ENCODE measurements around the gene RADIL.

RADIL gene

GRCh38 chr7:4768597-4769569, 114.6 kb downstream of the RADIL start:
- no peak for DNase-seq

GRCh38 chr7:4766666-4767519, 116.6 kb downstream of the RADIL start:
- DNase-seq, result no peak

- DNase-seq, result no peak
Measured at GRCh38 chr7:4765776-4766490, 117.6 kb downstream of the RADIL start.

- DNase-seq, result no peak
Measured at GRCh38 chr7:4764402-4765007, 119.0 kb downstream of the RADIL start.

DNA sequence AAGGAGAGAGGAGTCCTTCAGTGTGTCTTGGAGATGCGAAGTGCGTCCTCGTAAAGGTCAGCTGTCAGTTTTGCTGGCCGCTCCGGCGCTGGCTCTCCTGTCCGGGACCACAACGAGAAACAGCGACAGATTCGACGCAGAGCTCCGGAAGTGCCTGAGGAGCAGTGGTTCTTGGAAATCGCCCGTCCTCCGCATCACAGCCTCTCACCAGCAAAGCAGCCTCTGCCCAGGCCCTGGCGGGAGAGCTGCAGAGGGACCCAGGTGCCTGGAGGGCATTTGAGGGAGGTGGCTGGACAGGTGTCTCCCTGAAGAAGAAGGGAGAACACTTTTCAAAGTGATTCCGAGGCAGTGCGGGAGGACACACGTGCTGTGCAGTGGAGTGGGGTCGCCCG, 119.7 kb downstream of the RADIL start:
- no peak for DNase-seq

- DNase-seq, result no peak
Measured at GRCh38 chr7:4763091-4763793, 120.3 kb downstream of the RADIL start.

DNA sequence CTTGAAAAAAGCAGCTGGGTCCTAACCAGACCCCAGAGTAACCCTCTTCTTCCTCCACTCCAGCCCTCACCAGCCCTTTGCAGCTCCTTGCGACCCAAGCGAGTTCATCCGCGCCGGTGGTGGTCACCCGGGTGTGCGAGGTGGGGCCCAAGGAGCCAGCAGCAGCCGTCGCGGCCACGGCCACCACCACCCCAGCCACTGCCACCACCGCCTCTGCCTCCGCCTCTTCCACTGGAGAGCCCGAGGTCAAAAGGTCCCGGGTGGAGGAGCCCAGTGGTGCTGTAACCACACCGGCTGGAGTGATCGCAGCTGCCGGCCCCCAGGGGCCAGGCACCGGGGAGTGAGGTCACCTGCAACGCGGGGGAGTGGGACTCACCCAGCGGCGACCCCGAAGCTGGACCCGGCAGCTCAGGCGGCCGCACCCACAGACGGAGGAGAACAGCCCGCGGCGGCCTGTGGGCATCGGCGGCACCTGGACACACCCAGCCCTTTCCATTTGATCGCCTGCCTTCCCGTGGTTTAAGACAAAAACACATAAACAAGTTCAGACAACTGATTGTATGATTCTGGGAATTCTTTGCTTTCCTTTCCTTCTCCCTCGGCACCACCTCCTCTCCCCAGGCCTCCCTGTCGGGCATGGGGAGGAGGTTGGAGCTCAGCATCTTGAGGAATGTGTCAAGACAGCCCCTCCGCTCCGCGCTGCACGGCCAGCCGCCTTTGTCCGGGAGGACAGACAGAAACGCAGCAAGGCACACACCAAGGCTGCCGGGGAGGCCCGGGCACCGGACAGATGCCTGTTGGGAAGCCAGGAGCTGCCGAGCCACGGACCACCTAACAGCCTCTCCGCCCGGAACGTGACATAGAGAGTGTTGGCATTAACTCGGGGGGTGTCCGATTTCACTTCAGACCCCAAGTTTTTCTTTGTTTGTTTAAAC, 121.1 kb downstream of the RADIL start:
- no peak for DNase-seq

DNA sequence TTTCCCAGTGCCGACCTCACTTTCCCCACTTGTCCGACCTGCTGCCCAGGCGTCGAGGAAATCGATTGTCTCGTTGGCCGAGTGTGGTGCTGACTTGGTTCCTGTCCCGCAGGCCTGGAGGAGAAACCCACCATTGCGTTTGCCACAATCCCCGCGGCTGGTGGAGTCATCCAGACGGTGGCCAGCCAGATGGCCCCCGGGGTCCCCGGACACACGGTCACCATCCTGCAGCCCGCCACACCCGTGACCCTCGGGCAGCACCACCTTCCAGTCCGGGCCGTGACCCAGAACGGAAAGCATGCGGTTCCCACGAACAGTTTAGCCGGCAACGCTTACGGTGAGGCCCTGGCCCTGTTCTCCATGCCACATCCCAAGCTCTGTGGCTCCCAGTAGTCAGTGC, 122.6 kb downstream of the RADIL start:
- no peak for DNase-seq

DNA sequence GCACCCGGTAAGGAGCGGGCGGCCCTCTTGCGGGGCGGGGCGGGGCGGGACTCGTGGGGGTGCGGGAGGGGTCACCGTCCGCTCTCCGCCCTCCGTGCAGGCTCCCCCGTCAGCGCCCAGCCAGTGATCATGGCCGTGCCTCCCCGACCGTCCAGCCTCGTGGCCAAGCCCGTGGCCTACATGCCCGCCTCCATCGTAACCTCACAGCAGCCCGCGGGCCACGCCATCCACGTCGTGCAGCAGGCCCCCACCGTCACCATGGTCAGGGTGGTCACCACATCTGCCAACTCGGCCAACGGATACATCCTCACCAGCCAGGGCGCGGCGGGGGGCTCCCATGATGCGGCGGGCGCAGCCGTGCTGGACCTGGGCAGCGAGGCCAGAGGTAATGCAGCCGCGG, 124.3 kb downstream of the RADIL start:
- DNase-seq, result no peak

- no peak for DNase-seq
Measured at GRCh38 chr7:4758791-4759190, 124.7 kb downstream of the RADIL start.

DNA sequence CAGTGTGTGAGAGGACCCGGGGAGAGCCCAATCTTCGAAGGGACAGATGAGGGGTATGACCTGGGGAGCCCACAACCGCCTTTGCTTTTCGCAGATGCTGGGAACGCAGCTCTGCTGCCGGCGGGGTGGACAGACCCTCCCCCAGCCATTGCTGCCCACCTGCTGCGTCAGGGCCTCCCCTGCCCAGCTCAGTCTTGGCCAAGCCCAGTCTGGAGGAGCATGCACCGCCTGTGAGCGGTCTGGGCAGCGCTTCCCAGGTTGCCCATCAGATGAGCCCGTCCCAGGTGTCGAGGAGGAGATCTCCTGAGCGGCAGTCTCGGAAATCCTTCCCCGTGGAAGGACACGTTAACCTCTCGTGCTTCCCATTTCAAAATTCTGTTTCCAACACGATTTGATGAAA, 125.4 kb downstream of the RADIL start:
- DNase-seq, result no peak

GRCh38 chr7:4755045-4755444, 128.5 kb downstream of the RADIL start:
- no peak for DNase-seq

- DNase-seq, result no peak
Measured at GRCh38 chr7:4754433-4755010, 129.0 kb downstream of the RADIL start.

DNA sequence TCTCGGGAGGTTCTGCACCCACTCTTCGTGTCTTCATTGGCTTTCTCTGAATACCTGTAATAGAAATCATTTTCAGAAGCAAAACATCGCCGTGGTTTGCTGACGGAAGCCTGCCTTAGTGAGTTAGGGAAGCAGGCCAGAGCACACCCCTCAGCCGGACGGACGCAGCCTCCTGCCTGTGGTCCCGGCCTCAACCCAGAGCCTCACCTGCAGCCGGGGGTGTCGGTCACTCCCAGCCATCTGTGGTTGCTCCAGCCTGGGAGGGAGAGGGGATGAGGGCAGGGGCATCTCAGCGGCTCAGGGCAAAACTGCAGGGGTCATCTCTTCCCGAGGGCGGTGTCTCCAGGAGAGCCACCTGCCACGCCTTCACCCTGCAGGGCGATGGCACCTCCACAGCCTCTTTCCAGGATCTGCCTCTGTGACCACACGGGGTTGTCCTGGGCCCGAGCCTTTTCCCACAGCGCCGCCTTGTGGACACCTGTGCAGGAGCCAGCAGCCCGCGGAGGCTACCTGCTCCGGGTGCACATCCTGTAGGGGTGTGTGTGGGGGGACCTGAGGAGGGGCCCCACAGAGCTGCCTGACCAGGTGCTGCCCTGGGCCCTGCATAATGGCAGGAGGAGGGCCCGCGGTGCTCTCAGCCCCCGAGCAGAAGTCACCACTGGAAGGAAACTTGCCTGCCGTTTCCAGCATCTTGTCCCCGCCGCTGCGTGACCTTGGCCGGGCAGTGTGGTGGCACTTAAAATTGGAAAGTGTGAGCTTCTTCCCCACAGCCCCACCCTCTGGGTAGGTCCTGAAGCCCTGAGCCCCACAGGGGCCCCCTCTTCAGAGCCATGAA, 129.7 kb downstream of the RADIL start:
- DNase-seq, result peak; percentile 85

DNA sequence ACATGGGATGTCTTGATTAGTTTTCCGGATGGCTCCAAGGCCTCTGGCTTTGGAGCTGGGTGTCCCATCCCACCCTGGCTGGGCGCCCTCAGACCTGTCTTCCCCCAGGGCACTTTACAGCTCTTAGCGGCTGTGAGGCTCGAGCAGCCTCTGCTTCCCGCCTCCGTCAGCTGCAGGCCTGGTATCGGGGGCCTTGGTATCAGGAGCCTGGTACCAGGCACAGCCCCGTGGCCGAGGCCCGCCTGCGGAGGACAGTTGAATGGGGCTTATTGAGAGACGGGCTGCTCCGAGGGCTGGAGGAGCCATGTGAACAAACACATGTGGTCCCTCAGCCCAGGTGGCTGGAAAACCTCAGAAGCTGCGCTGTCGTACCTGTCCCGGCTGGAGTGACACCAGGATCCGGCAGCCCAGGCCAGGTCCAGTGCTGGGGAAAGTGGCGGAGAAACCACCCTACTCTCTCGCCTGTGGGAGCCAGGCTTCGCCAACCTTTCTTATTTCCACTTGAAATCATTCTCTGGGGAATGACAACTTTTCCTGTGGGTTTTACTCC, 132.0 kb downstream of the RADIL start:
- DNase-seq, result no peak

DNA sequence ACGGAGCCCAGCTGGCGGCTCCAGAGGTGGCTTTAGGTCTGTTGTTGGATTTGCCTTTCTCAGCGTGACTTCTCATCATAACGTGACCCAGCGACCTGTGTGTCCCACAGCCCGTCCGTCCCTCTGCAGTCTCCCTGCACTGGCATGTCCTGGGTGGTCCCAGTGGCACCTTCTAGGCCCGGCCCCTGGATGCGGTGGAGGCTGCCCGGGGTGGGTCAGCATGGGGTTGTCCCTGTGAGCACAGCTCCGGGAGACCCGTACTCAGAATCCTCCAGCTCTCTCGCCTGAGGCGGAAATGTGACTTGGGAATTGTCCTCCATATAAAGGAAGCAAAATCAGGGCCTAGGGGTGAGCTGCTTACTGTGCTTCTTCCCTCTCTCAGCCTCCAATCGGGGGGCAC, 133.7 kb downstream of the RADIL start:
- no peak for DNase-seq

DNA sequence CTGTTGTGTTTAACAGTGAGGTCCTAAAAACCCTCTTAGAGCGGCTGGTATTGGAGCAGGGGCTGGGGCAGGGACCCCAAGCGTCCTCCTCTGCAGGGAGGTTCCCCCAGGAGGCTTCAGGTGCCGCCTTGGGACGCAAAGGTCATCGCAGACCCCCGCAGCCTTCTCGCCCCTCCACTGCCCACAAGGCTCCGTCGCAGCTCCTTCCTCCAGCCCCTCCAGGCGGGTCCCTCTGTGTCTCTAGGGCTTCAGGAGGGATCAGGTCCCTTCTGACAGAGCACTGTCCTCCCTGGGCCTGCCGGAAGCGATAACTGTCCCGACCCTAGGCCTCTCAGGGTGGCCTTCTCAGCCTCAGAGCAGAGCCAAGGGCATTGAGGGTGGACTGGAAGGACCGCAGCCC, 134.2 kb downstream of the RADIL start:
- DNase-seq, result no peak
